ENCODE results near the gene KCNK17.
A peak's percentile ranks its signal among the peaks of the same experiment; 100 is the strongest.

Gene KCNK17

GRCh38 chr6:39314273-39314795 lies at the start of gene KCNK17:
Gene KCNK17 (minus strand): TSS chr6:39314419. CDS start chr6:39314320, 99 bp downstream.
- Mint-ChIP-seq H3K27ac (no peak within 1 kb of the TSS), H3K36me3 (ENCODE audit: low read depth) (no peaks in the 10 kb centered on the region), H3K4me3 (peak within 1 kb of the TSS; percentile 73), H3K4me1 (no peaks in the 10 kb centered on the region), H3K9me3 (no peaks in the 10 kb centered on the region), H3K27me3 (ENCODE audit: low read depth, poor library complexity) (peaks cover 95% of the 10 kb centered on the region)
- DNase-seq: peak; percentile 41
- TF ChIP-seq CTCF (IDR thresholded peaks at IDR 0.05): no peak

- no peak for DNase-seq
- no peak for TF ChIP-seq CTCF (IDR thresholded peaks at IDR 0.05)
- Mint-ChIP-seq H3K9me3 (no peaks in the 10 kb centered on the region), H3K4me3 (no peak overlapping the region), H3K27ac (no peak overlapping the region), H3K4me1 (peaks cover 37% of the 10 kb centered on the region), H3K27me3 (ENCODE audit: low read depth, poor library complexity) (peaks cover 10% of the 10 kb centered on the region), H3K36me3 (ENCODE audit: low read depth) (no peaks in the 10 kb centered on the region)
Observed at GRCh38 chr6:39363280-39363679, 49.1 kb upstream of the KCNK17 start.

- Mint-ChIP-seq H3K36me3 (ENCODE audit: low read depth) (no peaks in the 10 kb centered on the region), H3K4me1 (peaks cover 31% of the 10 kb centered on the region)
Observed at GRCh38 chr6:39362487-39362865, 48.3 kb upstream of the KCNK17 start.

GRCh38 chr6:39361657-39362486 lies 47.7 kb upstream of the KCNK17 start:
- TF ChIP-seq CTCF (IDR thresholded peaks at IDR 0.05): peak; percentile 82
- Mint-ChIP-seq H3K9me3 (no peaks in the 10 kb centered on the region), H3K27me3 (ENCODE audit: low read depth, poor library complexity) (peaks cover 17% of the 10 kb centered on the region), H3K27ac (no peak overlapping the region), H3K4me1 (peaks cover 25% of the 10 kb centered on the region), H3K36me3 (ENCODE audit: low read depth) (no peaks in the 10 kb centered on the region), H3K4me3 (no peak overlapping the region)
- peak; percentile 79 for DNase-seq

More at GRCh38 chr6:39362487-39362865, 48.3 kb upstream of the KCNK17 start:
- Mint-ChIP-seq H3K27ac (no peak overlapping the region), H3K27me3 (ENCODE audit: low read depth, poor library complexity) (peaks cover 11% of the 10 kb centered on the region), H3K9me3 (no peaks in the 10 kb centered on the region), H3K4me3 (no peak overlapping the region)
- no peak for TF ChIP-seq CTCF (IDR thresholded peaks at IDR 0.05)
- no peak for DNase-seq

GRCh38 chr6:39360378-39360777 lies 46.2 kb upstream of the KCNK17 start:
- Mint-ChIP-seq H3K4me1 (peaks cover 17% of the 10 kb centered on the region), H3K4me3 (no peak overlapping the region), H3K27ac (no peak overlapping the region), H3K9me3 (no peaks in the 10 kb centered on the region), H3K27me3 (ENCODE audit: low read depth, poor library complexity) (peaks cover 18% of the 10 kb centered on the region), H3K36me3 (ENCODE audit: low read depth) (no peaks in the 10 kb centered on the region)
- no peak for DNase-seq
- TF ChIP-seq CTCF (IDR thresholded peaks at IDR 0.05): no peak
